ENCODE measurements around the gene JPT2. TPM values are rescaled to one million over a fixed set of nuclear protein-coding genes. Genes with fewer than 3 reads are reported as not detected.

JPT2 gene
- total RNA-seq, 3 donors from 2014 or later: 44.0 to 58.5 (median 57.3) TPM

GRCh38 chr16:1705688-1706385 lies 27.8 kb downstream of the JPT2 start, which contains the start of gene MAPK8IP3:
TSS of gene MAPK8IP3 (plus strand) at chr16:1706195. CDS start at chr16:1706340, 145 bp downstream.
- DNase-seq (peak; percentile 92 to 99 (median 93)), ATAC-seq (peak; percentile 97)
- intact Hi-C loops (cut with DNase I, micrococcal nuclease): no loop called here
- Histone ChIP-seq H3K9me3 (no peaks in the 10 kb centered on the region), H3K4me1 (ENCODE audit: low read depth) (peaks cover 11% of the 10 kb centered on the region), H3K4me3 (peak within 1 kb of the TSS; percentile 78), H3K36me3 (ENCODE audit: low read depth) (no peaks in the 10 kb centered on the region)
- TF ChIP-seq CTCF (IDR thresholded peaks at IDR 0.05): peak; percentile 97

GRCh38 chr16:1706386-1707192 lies 28.5 kb downstream of the JPT2 start:
- no peak for TF ChIP-seq CTCF (IDR thresholded peaks at IDR 0.05)
- intact Hi-C loops (cut with DNase I, micrococcal nuclease): no loop called here
- DNase-seq (peak in 1 of 3 donors; percentile 16), ATAC-seq (peak; percentile 45)
- H3K36me3 ChIP-seq (ENCODE audit: low read depth): no peaks in the 10 kb centered on the region
- peaks cover 11% of the 10 kb centered on the region for H3K4me1 ChIP-seq (ENCODE audit: low read depth)
- H3K9me3 ChIP-seq: no peaks in the 10 kb centered on the region
- H3K4me3 ChIP-seq: peak overlapping the region; percentile 78

- intact Hi-C loops (cut with DNase I, micrococcal nuclease): no loop called here
- Histone ChIP-seq H3K4me1 (ENCODE audit: low read depth) (peaks cover 11% of the 10 kb centered on the region), H3K36me3 (ENCODE audit: low read depth) (no peaks in the 10 kb centered on the region), H3K9me3 (no peaks in the 10 kb centered on the region), H3K4me3 (no peak overlapping the region)
- ATAC-seq (no peak), DNase-seq (peak in 1 of 3 donors; percentile 16)
- TF ChIP-seq CTCF (IDR thresholded peaks at IDR 0.05): no peak
Observed at GRCh38 chr16:1707193-1707790, 29.2 kb downstream of the JPT2 start.

GRCh38 chr16:1708083-1708767 lies 30.1 kb downstream of the JPT2 start:
- ATAC-seq (no peak), DNase-seq (no peak)
- no peak overlapping the region for H3K4me3 ChIP-seq
- no peaks in the 10 kb centered on the region for H3K36me3 ChIP-seq (ENCODE audit: low read depth)
- peaks cover 15% of the 10 kb centered on the region for H3K4me1 ChIP-seq (ENCODE audit: low read depth)
- H3K9me3 ChIP-seq: no peaks in the 10 kb centered on the region
- TF ChIP-seq CTCF (IDR thresholded peaks at IDR 0.05): no peak
- intact Hi-C loops (cut with DNase I, micrococcal nuclease): no loop called here

- DNase-seq (no peak), ATAC-seq (no peak)
- H3K4me1 ChIP-seq (ENCODE audit: low read depth): peaks cover 15% of the 10 kb centered on the region
- intact Hi-C loops (cut with DNase I, micrococcal nuclease): no loop called here
- no peaks in the 10 kb centered on the region for H3K36me3 ChIP-seq (ENCODE audit: low read depth)
- no peak for TF ChIP-seq CTCF (IDR thresholded peaks at IDR 0.05)
- no peak overlapping the region for H3K4me3 ChIP-seq
- H3K9me3 ChIP-seq: no peaks in the 10 kb centered on the region
Observed at GRCh38 chr16:1708768-1709180, 30.7 kb downstream of the JPT2 start.

Measured in mucosa of descending colon (tissue), 3 donors.